DOHH2 (cell line): Measurements from ENCODE around the gene IVL.

Experiments used
- H3F3A ChIP-seq: fragments of 200-600 bp; sonication (generic), shearing (Covaris generic); 2 replicates; pipeline ENCODE4 v1.6.0; 2016; ENCODE audit warnings: antibody characterized with exemption, mild to moderate bottlenecking; ENCODE audit not compliant: control insufficient read depth, insufficient read depth
- H3K27ac ChIP-seq: fragments of 200-600 bp; sonication (generic); 2 replicates; pipeline ENCODE4 v1.5.1; 2014; ENCODE audit warnings: low read depth, mild to moderate bottlenecking, low read length, moderate library complexity
- H3K27me3 ChIP-seq: fragments of 200-600 bp; sonication (generic); 2 replicates; pipeline ENCODE4 v1.6.1; 2014; ENCODE audit warnings: mild to moderate bottlenecking, low read length, mixed read lengths; ENCODE audit not compliant: control insufficient read depth
- H3K36me3 ChIP-seq: fragments of 200-600 bp; sonication (generic); 2 replicates; pipeline ENCODE4 v1.6.1; 2014; ENCODE audit warnings: mild to moderate bottlenecking, low read length, moderate library complexity, mixed read lengths; ENCODE audit not compliant: control insufficient read depth
- H3K4me1 ChIP-seq: fragments of 200-600 bp; sonication (generic); 2 replicates; pipeline ENCODE4 v1.6.1; 2014; ENCODE audit warnings: mild to moderate bottlenecking, low read length, mixed read lengths; ENCODE audit not compliant: control insufficient read depth
- H3K4me2 ChIP-seq: fragments of 200-600 bp; sonication (generic); 2 replicates; pipeline ENCODE4 v1.6.0; 2014; ENCODE audit warnings: mild to moderate bottlenecking, low read length, moderate library complexity
- H3K4me3 ChIP-seq: fragments of 200-600 bp; sonication (generic); 2 replicates; pipeline ENCODE4 v1.5.1; 2014; ENCODE audit warnings: mild to moderate bottlenecking, low read length, mixed read lengths
- H3K79me2 ChIP-seq: fragments of 200-600 bp; sonication (generic); 2 replicates; pipeline ENCODE4 v1.6.1; 2014; ENCODE audit warnings: mild to moderate bottlenecking, low read length, mixed read lengths; ENCODE audit not compliant: control insufficient read depth
- H3K9me2 ChIP-seq: fragments of 200-600 bp; sonication (generic); replicated peaks from 2 replicates; pipeline ENCODE4 v1.6.1; 2014; ENCODE audit warnings: mild to moderate bottlenecking, low read length, mixed read lengths; ENCODE audit not compliant: control insufficient read depth
- H3K9me3 ChIP-seq: fragments of 200-600 bp; sonication (generic); 2 replicates; pipeline ENCODE4 v1.6.1; 2014; ENCODE audit warnings: antibody characterized with exemption, low read length, mixed read lengths; ENCODE audit not compliant: control insufficient read depth, insufficient read depth
- H4K20me1 ChIP-seq: fragments of 200-600 bp; sonication (generic); 2 replicates; pipeline ENCODE4 v1.6.0; 2014; ENCODE audit warnings: low read depth, mild to moderate bottlenecking, antibody characterized with exemption, low read length, moderate library complexity; ENCODE audit not compliant: control insufficient read depth, insufficient read depth
- EZH2phosphoT487 ChIP-seq: fragments of 200-600 bp; sonication (generic); IDR thresholded peaks from 2 replicates; pipeline ENCODE4 v1.6.1; 2017; ENCODE audit warnings: borderline replicate concordance, mild to moderate bottlenecking, antibody characterized with exemption, low read length, moderate library complexity, mixed read lengths
- TF ChIP-seq, protein P1 (sequence below): fragments of 200-600 bp; sonication (generic); IDR thresholded peaks from one replicate; pipeline ENCODE4 v1.5.1; 2014; ENCODE audit warnings: antibody characterized with exemption, mild to moderate bottlenecking, low read depth, low read length; ENCODE audit not compliant: poor library complexity, severe bottlenecking

IVL gene

DNA sequence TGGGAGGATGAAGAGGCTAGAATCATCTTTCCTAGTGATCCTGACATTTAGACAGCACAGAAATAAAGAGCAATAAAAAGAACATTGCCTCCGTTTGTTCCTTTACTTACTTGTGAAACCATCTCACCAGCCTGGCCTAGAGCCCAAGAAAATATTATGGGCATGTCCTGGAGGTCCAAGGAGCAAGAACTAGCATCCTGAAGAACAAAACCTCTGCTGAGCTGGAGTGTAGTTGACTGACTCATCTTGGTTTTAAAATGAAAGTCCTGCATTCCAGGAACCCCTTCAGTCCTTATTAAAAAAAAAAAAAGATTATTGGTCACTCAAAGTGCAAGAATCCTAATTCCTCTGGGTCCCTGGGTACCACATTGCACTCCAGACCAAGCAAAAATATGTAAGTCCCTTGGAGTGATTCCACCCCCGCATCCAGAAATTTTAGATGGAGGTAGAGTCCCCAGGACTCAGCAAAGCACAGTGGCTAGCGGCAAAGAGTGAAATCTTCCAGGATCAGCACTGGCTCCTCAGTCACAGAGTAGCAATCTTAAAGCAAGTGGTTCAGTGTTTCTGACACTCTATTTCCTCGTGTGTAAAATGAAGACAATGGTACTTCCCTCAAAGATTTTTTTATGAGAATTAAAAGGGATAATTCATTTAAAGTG is 23.3 kb upstream of the IVL start:
- Histone ChIP-seq H3K36me3 (no peaks in the 10 kb centered on the region), H3K79me2 (no peaks in the 10 kb centered on the region), H3K9me3 (no peaks in the 10 kb centered on the region), H3K9me2 (no peaks in the 10 kb centered on the region), H3K27ac (no peak overlapping the region), H3K4me1 (no peaks in the 10 kb centered on the region), H3F3A (no peaks in the 10 kb centered on the region), H3K4me2 (no peak overlapping the region), H4K20me1 (no peaks in the 10 kb centered on the region), H3K27me3 (0 out of 2 replicates have a peak, but pooled peaks cover 5% of the 10 kb centered on the region), H3K4me3 (no peak overlapping the region)
- TF ChIP-seq, protein P1, sequence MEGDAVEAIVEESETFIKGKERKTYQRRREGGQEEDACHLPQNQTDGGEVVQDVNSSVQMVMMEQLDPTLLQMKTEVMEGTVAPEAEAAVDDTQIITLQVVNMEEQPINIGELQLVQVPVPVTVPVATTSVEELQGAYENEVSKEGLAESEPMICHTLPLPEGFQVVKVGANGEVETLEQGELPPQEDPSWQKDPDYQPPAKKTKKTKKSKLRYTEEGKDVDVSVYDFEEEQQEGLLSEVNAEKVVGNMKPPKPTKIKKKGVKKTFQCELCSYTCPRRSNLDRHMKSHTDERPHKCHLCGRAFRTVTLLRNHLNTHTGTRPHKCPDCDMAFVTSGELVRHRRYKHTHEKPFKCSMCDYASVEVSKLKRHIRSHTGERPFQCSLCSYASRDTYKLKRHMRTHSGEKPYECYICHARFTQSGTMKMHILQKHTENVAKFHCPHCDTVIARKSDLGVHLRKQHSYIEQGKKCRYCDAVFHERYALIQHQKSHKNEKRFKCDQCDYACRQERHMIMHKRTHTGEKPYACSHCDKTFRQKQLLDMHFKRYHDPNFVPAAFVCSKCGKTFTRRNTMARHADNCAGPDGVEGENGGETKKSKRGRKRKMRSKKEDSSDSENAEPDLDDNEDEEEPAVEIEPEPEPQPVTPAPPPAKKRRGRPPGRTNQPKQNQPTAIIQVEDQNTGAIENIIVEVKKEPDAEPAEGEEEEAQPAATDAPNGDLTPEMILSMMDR, result no peak
- no peak for TF ChIP-seq EZH2phosphoT487

DNA sequence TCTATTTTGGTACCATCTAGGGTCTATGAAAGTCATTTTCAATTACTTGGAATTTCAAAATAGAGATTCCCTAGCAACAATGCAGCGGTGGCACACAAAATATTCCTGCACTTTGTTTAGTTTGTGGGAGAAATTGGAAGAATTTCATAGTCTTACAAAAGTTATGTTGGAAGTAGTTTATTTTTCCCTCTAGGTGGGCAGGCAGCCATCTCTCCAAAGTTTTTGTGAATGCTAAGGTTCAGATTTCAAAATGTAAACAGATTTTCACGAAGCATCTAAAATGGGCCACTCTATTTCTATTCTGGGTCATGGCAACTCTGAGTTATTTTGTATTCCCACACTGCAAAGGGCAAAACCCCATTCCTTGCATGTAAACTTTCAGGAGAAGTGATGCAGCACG is 22.3 kb upstream of the IVL start:
- Histone ChIP-seq H3K4me1 (no peaks in the 10 kb centered on the region), H3K9me2 (no peaks in the 10 kb centered on the region), H4K20me1 (no peaks in the 10 kb centered on the region), H3F3A (no peaks in the 10 kb centered on the region), H3K79me2 (no peaks in the 10 kb centered on the region), H3K4me3 (no peak overlapping the region), H3K27me3 (0 out of 2 replicates have a peak, but pooled peaks cover 5% of the 10 kb centered on the region), H3K9me3 (no peaks in the 10 kb centered on the region), H3K36me3 (no peaks in the 10 kb centered on the region), H3K4me2 (no peak overlapping the region), H3K27ac (no peak overlapping the region)
- TF ChIP-seq, protein P1, result no peak
- no peak for TF ChIP-seq EZH2phosphoT487

DNA sequence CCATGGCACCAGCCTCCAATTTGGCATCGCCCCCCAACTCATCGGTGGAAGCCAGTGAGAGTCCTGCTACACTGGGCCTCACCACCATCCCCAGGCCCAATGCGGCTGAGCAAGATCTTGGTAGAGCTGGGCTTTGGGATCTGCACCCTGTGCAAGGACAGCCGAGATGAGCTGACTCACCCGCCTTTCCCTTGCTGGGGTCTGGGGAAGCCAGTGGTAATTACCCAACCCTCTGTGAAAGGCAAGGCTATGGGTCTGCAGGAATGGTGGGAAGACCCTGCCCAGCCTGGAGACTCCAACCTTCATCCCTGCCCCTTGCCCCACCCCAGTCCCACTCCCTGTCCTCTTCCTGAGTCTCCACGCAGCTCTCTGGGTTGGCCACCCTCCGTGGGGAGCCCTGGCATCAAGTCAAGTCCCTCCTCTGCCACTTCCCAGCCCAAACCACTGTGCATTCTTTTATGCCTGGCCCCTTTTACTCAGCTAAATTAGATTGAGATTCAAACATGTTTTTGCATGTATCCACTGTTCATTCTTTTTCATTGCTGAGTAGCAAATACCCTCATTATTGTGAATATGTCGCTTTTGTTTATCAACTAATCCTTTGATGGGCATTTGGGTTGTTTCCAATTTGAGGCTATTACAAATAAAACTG is 21.5 kb upstream of the IVL start:
- TF ChIP-seq, protein P1, result no peak
- no peak for TF ChIP-seq EZH2phosphoT487
- Histone ChIP-seq H3K27me3 (peaks cover 5% of the 10 kb centered on the region; the same call in 1 of the 2 replicates), H3K4me3 (no peak overlapping the region), H3K36me3 (no peaks in the 10 kb centered on the region), H3K9me3 (no peaks in the 10 kb centered on the region), H3K27ac (no peak overlapping the region), H3F3A (no peaks in the 10 kb centered on the region), H3K9me2 (no peaks in the 10 kb centered on the region), H3K4me1 (no peaks in the 10 kb centered on the region), H3K4me2 (no peak overlapping the region), H4K20me1 (no peaks in the 10 kb centered on the region), H3K79me2 (no peaks in the 10 kb centered on the region)
